ENCODE results near the gene JAKMIP1.

- TF ChIP-seq POLR2A (IDR thresholded peaks at IDR 0.05): no peak
- no peak for TF ChIP-seq CTCF (IDR thresholded peaks at IDR 0.05)
Measured at GRCh38 chr4:6093671-6094070, 106.7 kb downstream of the JAKMIP1 start.
